Measurements from ENCODE around the gene PHTF2.

PHTF2 gene

DNA sequence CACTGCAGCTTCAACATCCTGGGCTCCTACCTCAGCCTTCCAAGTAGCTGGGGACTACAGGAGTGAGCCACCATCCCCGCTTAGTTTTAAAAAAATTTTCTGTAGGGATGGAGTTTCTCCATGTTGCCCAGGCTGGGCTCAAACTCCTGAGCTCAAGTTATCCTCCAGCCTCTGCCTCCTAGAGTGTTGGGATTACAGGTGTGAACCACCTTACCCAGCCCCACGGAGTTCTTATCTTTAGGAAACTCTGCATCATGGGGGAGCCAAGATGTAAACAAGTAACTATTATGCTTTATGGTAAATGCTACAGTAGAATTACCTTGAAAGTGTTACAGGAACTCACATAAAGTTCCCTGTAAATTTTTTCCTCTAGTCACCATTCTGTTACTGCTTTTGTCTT, 65.3 kb downstream of the PHTF2 start:
- Histone ChIP-seq H3K4me2 (ENCODE audit: insufficient read depth, low read length) (no peak overlapping the region), H3K79me2 (ENCODE audit: insufficient read depth, low read length) (peaks cover 55% of the 10 kb centered on the region), H4K20me1 (ENCODE audit: insufficient read depth, low read length) (peaks cover 2% of the 10 kb centered on the region; the same call in 1 of the 2 replicates), H3K9me3 (ENCODE audit: insufficient read depth, low read length, severe bottlenecking) (no peaks in the 10 kb centered on the region), H3K9ac (ENCODE audit: low read depth, low read length) (no peak overlapping the region), H2AFZ (ENCODE audit: low read depth, low read length) (no peak overlapping the region), H3K27ac (ENCODE audit: low read length) (no peak overlapping the region), H3K4me3 (ENCODE audit: low read depth in 1 of 2, low read length in 2 of 2) (no peak overlapping the region), H3K27me3 (ENCODE audit: insufficient read depth, low read length, poor library complexity) (no peaks in the 10 kb centered on the region), H3K36me3 (ENCODE audit: insufficient read depth, low read length) (no peaks in the 10 kb centered on the region), H3K4me1 (ENCODE audit: insufficient read depth, low read length) (no peaks in the 10 kb centered on the region)
- no peak for TF ChIP-seq EZH2 (IDR thresholded peaks at IDR 0.05; ENCODE audit: borderline replicate concordance, low read depth, low read length, severe bottlenecking)
- TF ChIP-seq, protein P1, sequence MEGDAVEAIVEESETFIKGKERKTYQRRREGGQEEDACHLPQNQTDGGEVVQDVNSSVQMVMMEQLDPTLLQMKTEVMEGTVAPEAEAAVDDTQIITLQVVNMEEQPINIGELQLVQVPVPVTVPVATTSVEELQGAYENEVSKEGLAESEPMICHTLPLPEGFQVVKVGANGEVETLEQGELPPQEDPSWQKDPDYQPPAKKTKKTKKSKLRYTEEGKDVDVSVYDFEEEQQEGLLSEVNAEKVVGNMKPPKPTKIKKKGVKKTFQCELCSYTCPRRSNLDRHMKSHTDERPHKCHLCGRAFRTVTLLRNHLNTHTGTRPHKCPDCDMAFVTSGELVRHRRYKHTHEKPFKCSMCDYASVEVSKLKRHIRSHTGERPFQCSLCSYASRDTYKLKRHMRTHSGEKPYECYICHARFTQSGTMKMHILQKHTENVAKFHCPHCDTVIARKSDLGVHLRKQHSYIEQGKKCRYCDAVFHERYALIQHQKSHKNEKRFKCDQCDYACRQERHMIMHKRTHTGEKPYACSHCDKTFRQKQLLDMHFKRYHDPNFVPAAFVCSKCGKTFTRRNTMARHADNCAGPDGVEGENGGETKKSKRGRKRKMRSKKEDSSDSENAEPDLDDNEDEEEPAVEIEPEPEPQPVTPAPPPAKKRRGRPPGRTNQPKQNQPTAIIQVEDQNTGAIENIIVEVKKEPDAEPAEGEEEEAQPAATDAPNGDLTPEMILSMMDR (IDR thresholded peaks at IDR 0.05; ENCODE audit: borderline replicate concordance, extremely low read depth, low read length, poor library complexity, severe bottlenecking): no peak
- ATAC-seq (ENCODE audit: insufficient read depth, low read depth) (no peak), DNase-seq (no peak)

DNA sequence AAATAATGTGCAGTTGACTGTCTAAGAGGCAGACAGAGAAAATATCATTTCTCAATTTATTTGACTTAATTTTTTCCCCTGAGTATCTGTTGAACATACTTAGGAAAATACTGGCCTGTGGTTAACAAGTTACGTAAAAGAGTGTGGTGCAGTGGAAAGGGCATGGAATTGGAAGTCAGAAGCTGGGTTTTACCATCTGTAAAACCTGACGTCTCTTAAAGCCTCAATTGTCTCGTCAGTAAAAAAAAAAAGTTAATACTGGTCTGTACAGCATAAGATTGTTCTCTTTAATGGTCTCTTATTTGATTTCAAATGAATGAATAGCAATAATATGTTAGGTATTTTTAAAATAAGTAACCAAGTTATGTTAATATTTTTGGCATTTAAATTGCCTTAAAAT, 67.8 kb downstream of the PHTF2 start:
- H3K79me2 ChIP-seq (ENCODE audit: insufficient read depth, low read length): peaks cover 54% of the 10 kb centered on the region

DNA sequence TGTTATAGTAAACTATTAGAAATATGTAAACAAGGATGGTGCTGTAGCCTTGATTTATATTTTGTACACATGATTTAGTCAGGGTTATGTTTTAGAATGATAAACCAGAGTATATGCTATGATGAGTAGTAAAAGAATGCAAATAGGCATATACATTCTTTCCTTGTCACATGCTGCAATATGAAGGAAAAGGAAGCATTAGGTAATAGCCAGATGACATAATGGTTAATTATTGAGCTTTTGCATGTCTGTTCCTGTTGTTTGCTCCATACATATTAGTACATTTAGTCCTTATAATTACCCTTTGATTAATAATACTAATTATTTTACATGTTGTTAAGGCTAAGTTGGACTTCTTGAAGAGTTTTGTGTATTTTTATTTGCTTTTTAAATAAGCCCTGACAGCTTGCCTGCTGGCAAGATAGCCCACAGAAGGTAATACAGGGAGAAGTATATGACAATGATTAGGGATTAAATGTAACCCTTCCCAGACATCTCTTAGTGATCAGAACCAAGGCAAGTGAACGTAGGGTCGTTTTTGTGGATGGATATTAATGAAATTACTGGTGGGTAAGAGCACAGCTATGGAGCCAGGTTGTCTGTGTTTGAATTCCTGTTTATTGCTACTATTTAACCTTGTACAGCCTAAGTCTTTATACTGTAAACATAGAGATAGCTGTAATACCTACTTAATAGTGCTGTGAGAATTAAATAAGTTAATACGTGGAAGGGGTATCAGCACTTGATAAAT, 68.4 kb downstream of the PHTF2 start:
- no peaks in the 10 kb centered on the region for H3K4me1 ChIP-seq (ENCODE audit: insufficient read depth, low read length)
- no peak for TF ChIP-seq EZH2 (IDR thresholded peaks at IDR 0.05; ENCODE audit: borderline replicate concordance, low read depth, low read length, severe bottlenecking)
- TF ChIP-seq, protein P1 (IDR thresholded peaks at IDR 0.05; ENCODE audit: borderline replicate concordance, extremely low read depth, low read length, poor library complexity, severe bottlenecking): no peak
- H3K79me2 ChIP-seq (ENCODE audit: insufficient read depth, low read length): peaks cover 60% of the 10 kb centered on the region
- no peaks in the 10 kb centered on the region; the same call in 1 of the 2 replicates for H4K20me1 ChIP-seq (ENCODE audit: insufficient read depth, low read length)
- no peak overlapping the region for H3K27ac ChIP-seq (ENCODE audit: low read length)
- no peaks in the 10 kb centered on the region for H3K9me3 ChIP-seq (ENCODE audit: insufficient read depth, low read length, severe bottlenecking)
- peaks cover 2% of the 10 kb centered on the region; the same call in 1 of the 2 replicates for H3K36me3 ChIP-seq (ENCODE audit: insufficient read depth, low read length)
- H3K4me3 ChIP-seq (ENCODE audit: low read depth in 1 of 2, low read length in 2 of 2): no peak overlapping the region
- DNase-seq (no peak), ATAC-seq (ENCODE audit: insufficient read depth, low read depth) (no peak)
- H2AFZ ChIP-seq (ENCODE audit: low read depth, low read length): no peak overlapping the region
- H3K4me2 ChIP-seq (ENCODE audit: insufficient read depth, low read length): no peak overlapping the region
- no peaks in the 10 kb centered on the region for H3K27me3 ChIP-seq (ENCODE audit: insufficient read depth, low read length, poor library complexity)
- H3K9ac ChIP-seq (ENCODE audit: low read depth, low read length): no peak overlapping the region

More for the DNA sequence above, 67.8 kb downstream of the PHTF2 start:
- TF ChIP-seq, protein P1 (IDR thresholded peaks at IDR 0.05; ENCODE audit: borderline replicate concordance, extremely low read depth, low read length, poor library complexity, severe bottlenecking): no peak
- no peak for TF ChIP-seq EZH2 (IDR thresholded peaks at IDR 0.05; ENCODE audit: borderline replicate concordance, low read depth, low read length, severe bottlenecking)
- no peak overlapping the region for H3K27ac ChIP-seq (ENCODE audit: low read length)
- H3K9me3 ChIP-seq (ENCODE audit: insufficient read depth, low read length, severe bottlenecking): no peaks in the 10 kb centered on the region
- no peaks in the 10 kb centered on the region for H3K4me1 ChIP-seq (ENCODE audit: insufficient read depth, low read length)
- no peak overlapping the region for H3K9ac ChIP-seq (ENCODE audit: low read depth, low read length)
- no peak for DNase-seq
- H3K27me3 ChIP-seq (ENCODE audit: insufficient read depth, low read length, poor library complexity): no peaks in the 10 kb centered on the region
- ATAC-seq (ENCODE audit: insufficient read depth, low read depth): no peak
- H4K20me1 ChIP-seq (ENCODE audit: insufficient read depth, low read length): no peaks in the 10 kb centered on the region; the same call in 1 of the 2 replicates
- H3K36me3 ChIP-seq (ENCODE audit: insufficient read depth, low read length): no peaks in the 10 kb centered on the region; the same call in 1 of the 2 replicates
- no peak overlapping the region for H3K4me3 ChIP-seq (ENCODE audit: low read depth in 1 of 2, low read length in 2 of 2)
- H3K4me2 ChIP-seq (ENCODE audit: insufficient read depth, low read length): no peak overlapping the region
- no peak overlapping the region for H2AFZ ChIP-seq (ENCODE audit: low read depth, low read length)

Measured in DND-41 (cell line).